ENCODE results near the gene LDLRAD2.

The LDLRAD2 gene

GRCh38 chr1:21845646-21846641 is 33.9 kb downstream of the LDLRAD2 start:
- H3K4me3 ChIP-seq (ENCODE audit: low read depth, low read length), result no peak overlapping the region
- DNase-seq (ENCODE audit: low read depth), result no peak
- no peak for TF ChIP-seq CTCF (IDR thresholded peaks at IDR 0.05; ENCODE audit: low read depth, low read length, missing control alignments)

GRCh38 chr1:21847223-21848205 is 35.4 kb downstream of the LDLRAD2 start:
- no peak for DNase-seq (ENCODE audit: low read depth)
- TF ChIP-seq CTCF (IDR thresholded peaks at IDR 0.05; ENCODE audit: low read depth, low read length, missing control alignments), result no peak
- no peak overlapping the region for H3K4me3 ChIP-seq (ENCODE audit: low read depth, low read length)

- DNase-seq (ENCODE audit: low read depth), result no peak
- no peak for TF ChIP-seq CTCF (IDR thresholded peaks at IDR 0.05; ENCODE audit: low read depth, low read length, missing control alignments)
- H3K4me3 ChIP-seq (ENCODE audit: low read depth, low read length), result no peak overlapping the region
Measured at GRCh38 chr1:21848524-21849174, 36.6 kb downstream of the LDLRAD2 start.

GRCh38 chr1:21849909-21850576 is 38.0 kb downstream of the LDLRAD2 start:
- no peak for TF ChIP-seq CTCF (IDR thresholded peaks at IDR 0.05; ENCODE audit: low read depth, low read length, missing control alignments)
- no peak for DNase-seq (ENCODE audit: low read depth)
- H3K4me3 ChIP-seq (ENCODE audit: low read depth, low read length), result no peak overlapping the region

- no peak overlapping the region for H3K4me3 ChIP-seq (ENCODE audit: low read depth, low read length)
- no peak for TF ChIP-seq CTCF (IDR thresholded peaks at IDR 0.05; ENCODE audit: low read depth, low read length, missing control alignments)
- no peak for DNase-seq (ENCODE audit: low read depth)
Measured at GRCh38 chr1:21851430-21852250, 39.6 kb downstream of the LDLRAD2 start.

Data from GM12864 (cell line).